ENCODE data around the gene MS4A18.

Gene MS4A18

GRCh38 chr11:60717956-60718355 is 6.6 kb upstream of the MS4A18 start:
- Mint-ChIP-seq H3K27ac (no peak overlapping the region), H3K4me3 (no peak overlapping the region), H3K36me3 (ENCODE audit: low read depth) (no peaks in the 10 kb centered on the region), H3K27me3 (peaks cover 20% of the 10 kb centered on the region), H3K9me3 (peaks cover 6% of the 10 kb centered on the region), H3K4me1 (ENCODE audit: low read depth) (no peaks in the 10 kb centered on the region)

DNA sequence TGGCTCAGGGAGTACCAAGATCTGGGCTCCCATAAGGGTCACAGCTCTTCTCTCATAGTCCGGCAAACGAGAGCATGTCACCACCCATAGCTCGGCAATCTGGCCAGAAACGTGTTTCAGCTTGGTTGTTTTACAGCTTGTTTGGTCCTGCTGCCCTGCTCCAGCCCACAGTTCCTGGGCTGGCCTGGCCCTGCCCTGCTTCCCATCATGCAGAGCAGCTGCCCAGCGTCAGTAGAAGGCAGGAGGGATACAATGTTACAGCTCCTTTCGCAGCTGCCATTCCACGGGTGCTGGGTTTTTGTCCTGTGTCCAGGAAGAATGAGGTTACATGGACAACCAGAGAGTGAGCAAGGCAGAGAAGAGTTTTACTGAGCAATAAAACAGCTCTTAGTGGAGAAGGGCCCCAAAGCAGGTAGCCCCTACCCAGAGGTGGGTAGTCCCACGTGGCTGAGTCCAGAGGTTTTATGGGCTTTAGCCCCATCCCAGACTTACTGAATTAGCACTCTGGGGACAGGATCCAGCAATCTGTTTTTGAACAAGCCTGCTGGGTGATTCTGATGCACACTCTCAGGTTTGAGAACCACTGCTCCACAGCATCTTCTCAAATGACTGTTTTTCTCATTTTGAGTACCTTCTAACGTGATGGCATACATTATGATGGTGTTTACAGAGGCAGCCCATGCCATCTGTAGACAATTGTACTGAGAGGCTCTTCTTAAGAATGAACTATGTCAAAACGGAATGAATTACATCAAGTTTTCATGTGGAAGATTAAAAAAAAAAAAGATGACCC is 5.8 kb upstream of the MS4A18 start:
- Mint-ChIP-seq H3K36me3 (ENCODE audit: low read depth) (no peaks in the 10 kb centered on the region), H3K27me3 (peaks cover 20% of the 10 kb centered on the region), H3K27ac (no peak overlapping the region), H3K4me1 (ENCODE audit: low read depth) (no peaks in the 10 kb centered on the region), H3K9me3 (peaks cover 6% of the 10 kb centered on the region), H3K4me3 (no peak overlapping the region)

- no peaks in the 10 kb centered on the region for H3K36me3 Mint-ChIP-seq (ENCODE audit: low read depth)
- H3K4me1 Mint-ChIP-seq (ENCODE audit: low read depth), result no peaks in the 10 kb centered on the region
- peaks cover 18% of the 10 kb centered on the region for H3K27me3 Mint-ChIP-seq
- H3K4me3 Mint-ChIP-seq, result no peak overlapping the region
- H3K27ac Mint-ChIP-seq, result no peak overlapping the region
- peaks cover 6% of the 10 kb centered on the region for H3K9me3 Mint-ChIP-seq
Observed at GRCh38 chr11:60719391-60719790, 5.1 kb upstream of the MS4A18 start.

DNA sequence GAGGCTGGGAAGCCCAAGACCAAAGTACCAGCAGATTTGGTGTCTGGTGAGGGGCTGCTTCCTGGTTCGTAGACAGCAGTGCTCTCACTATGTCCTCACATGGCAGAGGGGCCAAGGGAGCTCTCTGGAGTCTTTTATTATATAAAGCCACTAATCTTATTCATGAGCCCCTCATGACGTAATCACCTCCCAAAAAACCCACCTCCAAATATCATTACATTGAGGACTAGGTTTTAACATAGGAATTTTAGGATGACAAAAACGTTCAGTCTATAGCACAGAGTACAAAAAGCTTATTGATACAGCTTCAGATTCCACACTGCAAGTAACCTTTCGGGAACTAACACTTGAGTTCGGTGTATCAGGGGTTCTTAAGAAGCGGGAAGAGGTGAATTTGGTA is 4.1 kb upstream of the MS4A18 start:
- Mint-ChIP-seq H3K4me3 (no peak overlapping the region), H3K36me3 (ENCODE audit: low read depth) (no peaks in the 10 kb centered on the region), H3K27ac (no peak overlapping the region), H3K9me3 (peaks cover 6% of the 10 kb centered on the region), H3K4me1 (ENCODE audit: low read depth) (no peaks in the 10 kb centered on the region), H3K27me3 (peaks cover 15% of the 10 kb centered on the region)

GRCh38 chr11:60725592-60725991 is 1.1 kb downstream of the MS4A18 start:
- H3K36me3 Mint-ChIP-seq (ENCODE audit: low read depth), result no peaks in the 10 kb centered on the region
- H3K9me3 Mint-ChIP-seq, result no peaks in the 10 kb centered on the region
- peaks cover 16% of the 10 kb centered on the region for H3K27me3 Mint-ChIP-seq
- H3K27ac Mint-ChIP-seq, result no peak overlapping the region
- no peak overlapping the region for H3K4me3 Mint-ChIP-seq
- no peaks in the 10 kb centered on the region for H3K4me1 Mint-ChIP-seq (ENCODE audit: low read depth)

DNA sequence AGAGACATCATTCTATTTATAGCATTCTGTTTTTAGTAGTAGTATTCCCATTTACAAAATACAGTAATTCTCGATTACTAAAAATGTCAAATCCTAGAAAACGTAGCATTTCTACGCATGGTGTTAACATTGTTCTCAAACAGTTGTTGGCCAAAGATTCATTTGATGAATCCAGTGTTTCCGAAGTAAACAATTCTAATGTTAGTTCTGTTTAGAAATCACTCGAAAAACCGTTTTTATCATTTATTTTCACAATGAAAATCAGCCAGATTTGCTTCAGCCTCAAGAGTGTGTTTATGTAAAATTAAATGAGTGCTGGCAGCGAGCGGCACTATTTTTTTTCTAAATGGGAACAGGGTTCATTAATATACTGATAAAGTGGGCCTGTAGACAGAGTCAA is 7.1 kb downstream of the MS4A18 start:
- H3K4me3 Mint-ChIP-seq, result no peak overlapping the region
- peaks cover 19% of the 10 kb centered on the region for H3K27me3 Mint-ChIP-seq
- H3K36me3 Mint-ChIP-seq (ENCODE audit: low read depth), result no peaks in the 10 kb centered on the region
- no peaks in the 10 kb centered on the region for H3K4me1 Mint-ChIP-seq (ENCODE audit: low read depth)
- H3K27ac Mint-ChIP-seq, result no peak overlapping the region
- no peaks in the 10 kb centered on the region for H3K9me3 Mint-ChIP-seq

DNA sequence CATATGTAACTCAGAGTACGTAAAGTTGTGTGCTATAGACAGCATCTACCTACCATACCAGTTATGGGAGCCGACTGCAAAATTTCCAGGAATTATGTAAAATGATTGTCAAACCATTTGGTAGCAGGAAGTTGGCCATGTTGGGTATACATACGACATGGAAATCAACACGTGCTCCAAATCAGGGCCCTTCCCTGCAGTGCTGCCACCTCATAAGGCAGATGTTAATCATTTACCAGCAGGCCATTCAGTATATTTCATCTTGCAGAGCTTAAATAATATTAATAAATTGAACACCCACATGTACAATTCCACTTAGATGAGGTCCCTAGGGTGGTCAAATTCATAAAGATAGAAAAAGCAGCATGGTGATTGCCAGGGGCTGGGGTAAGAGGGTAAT is 9.8 kb downstream of the MS4A18 start:
- no peak overlapping the region for H3K4me3 Mint-ChIP-seq
- no peak overlapping the region for H3K27ac Mint-ChIP-seq
- H3K4me1 Mint-ChIP-seq (ENCODE audit: low read depth), result no peaks in the 10 kb centered on the region
- no peaks in the 10 kb centered on the region for H3K9me3 Mint-ChIP-seq
- no peaks in the 10 kb centered on the region for H3K36me3 Mint-ChIP-seq (ENCODE audit: low read depth)
- H3K27me3 Mint-ChIP-seq, result peaks cover 20% of the 10 kb centered on the region

- no peaks in the 10 kb centered on the region for H3K36me3 Mint-ChIP-seq (ENCODE audit: low read depth)
- H3K4me3 Mint-ChIP-seq, result no peak overlapping the region
- peaks cover 13% of the 10 kb centered on the region for H3K27me3 Mint-ChIP-seq
- H3K4me1 Mint-ChIP-seq (ENCODE audit: low read depth), result no peaks in the 10 kb centered on the region
- H3K9me3 Mint-ChIP-seq, result no peaks in the 10 kb centered on the region
- H3K27ac Mint-ChIP-seq, result no peak overlapping the region
Observed at GRCh38 chr11:60739114-60739513, 14.6 kb downstream of the MS4A18 start.

DNA sequence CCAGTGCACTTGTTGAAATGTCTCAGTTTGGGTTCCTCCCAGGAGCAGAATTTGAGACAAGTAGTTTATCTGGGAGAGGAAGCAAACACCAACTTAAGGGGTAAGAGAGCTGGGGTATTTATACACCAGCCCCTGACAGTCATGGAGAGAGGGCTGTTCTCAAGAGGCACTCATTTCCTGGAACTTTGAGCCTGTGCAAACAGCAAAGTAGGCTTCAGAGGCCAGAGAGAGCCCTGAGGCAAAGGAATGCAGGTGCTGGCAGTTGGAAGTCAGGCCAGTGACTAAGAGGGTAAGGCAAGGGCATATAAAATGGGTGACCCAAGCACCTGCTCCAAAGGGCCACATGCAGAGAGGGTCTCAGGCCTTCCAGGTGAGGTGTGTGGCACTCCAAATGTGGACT is 16.1 kb downstream of the MS4A18 start:
- Mint-ChIP-seq H3K27ac (no peak overlapping the region), H3K4me3 (no peak overlapping the region), H3K9me3 (no peaks in the 10 kb centered on the region), H3K4me1 (ENCODE audit: low read depth) (no peaks in the 10 kb centered on the region), H3K36me3 (ENCODE audit: low read depth) (no peaks in the 10 kb centered on the region), H3K27me3 (peaks cover 13% of the 10 kb centered on the region)

DNA sequence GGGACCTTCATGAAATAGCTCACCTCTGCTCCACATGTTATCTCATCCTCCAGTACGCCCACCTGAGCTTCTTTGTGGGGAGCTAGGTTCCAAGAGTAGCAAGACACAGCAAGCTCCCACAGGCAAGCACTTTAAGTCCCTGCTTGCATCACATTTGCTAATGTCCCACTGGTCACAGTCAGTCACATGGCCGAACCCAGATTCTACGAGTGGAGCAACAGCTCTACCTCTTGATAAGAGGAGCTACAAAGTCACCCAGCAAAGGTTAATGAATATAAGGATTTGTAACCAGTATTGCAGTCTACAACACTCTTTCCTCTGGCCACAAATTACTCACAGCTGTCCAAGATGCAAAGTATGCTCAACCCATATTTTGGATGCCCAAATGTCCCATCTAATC is 16.9 kb downstream of the MS4A18 start:
- H3K4me1 Mint-ChIP-seq (ENCODE audit: low read depth), result no peaks in the 10 kb centered on the region
- peaks cover 9% of the 10 kb centered on the region for H3K27me3 Mint-ChIP-seq
- H3K4me3 Mint-ChIP-seq, result no peak overlapping the region
- no peaks in the 10 kb centered on the region for H3K9me3 Mint-ChIP-seq
- no peak overlapping the region for H3K27ac Mint-ChIP-seq
- no peaks in the 10 kb centered on the region for H3K36me3 Mint-ChIP-seq (ENCODE audit: low read depth)

GRCh38 chr11:60743058-60743457 is 18.5 kb downstream of the MS4A18 start:
- no peak overlapping the region for H3K27ac Mint-ChIP-seq
- H3K4me3 Mint-ChIP-seq, result no peak overlapping the region
- peaks cover 9% of the 10 kb centered on the region for H3K27me3 Mint-ChIP-seq

DNA sequence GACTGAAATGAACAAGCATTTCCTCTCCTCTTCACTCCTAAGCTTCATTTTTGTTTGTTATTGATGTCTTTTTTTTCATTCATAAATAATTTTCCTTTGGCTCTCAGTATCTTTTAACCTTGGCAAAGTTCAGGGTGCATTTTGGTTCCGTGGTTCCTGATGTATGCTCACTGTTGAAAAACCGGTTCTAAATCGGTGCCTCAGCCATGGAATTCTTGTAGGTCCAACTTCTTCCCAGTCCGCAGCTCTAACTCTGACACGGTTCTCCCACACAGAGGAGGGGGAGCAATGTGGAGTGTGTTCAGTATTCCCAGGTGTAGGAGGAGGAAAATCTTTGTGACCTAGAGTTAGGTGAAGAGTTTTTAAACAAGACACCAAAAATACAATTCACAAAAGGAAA is 19.6 kb downstream of the MS4A18 start:
- no peaks in the 10 kb centered on the region for H3K36me3 Mint-ChIP-seq (ENCODE audit: low read depth)

More at GRCh38 chr11:60743058-60743457, 18.5 kb downstream of the MS4A18 start:
- H3K9me3 Mint-ChIP-seq, result peaks cover 5% of the 10 kb centered on the region
- no peaks in the 10 kb centered on the region for H3K4me1 Mint-ChIP-seq (ENCODE audit: low read depth)
- H3K36me3 Mint-ChIP-seq (ENCODE audit: low read depth), result no peaks in the 10 kb centered on the region

DNA sequence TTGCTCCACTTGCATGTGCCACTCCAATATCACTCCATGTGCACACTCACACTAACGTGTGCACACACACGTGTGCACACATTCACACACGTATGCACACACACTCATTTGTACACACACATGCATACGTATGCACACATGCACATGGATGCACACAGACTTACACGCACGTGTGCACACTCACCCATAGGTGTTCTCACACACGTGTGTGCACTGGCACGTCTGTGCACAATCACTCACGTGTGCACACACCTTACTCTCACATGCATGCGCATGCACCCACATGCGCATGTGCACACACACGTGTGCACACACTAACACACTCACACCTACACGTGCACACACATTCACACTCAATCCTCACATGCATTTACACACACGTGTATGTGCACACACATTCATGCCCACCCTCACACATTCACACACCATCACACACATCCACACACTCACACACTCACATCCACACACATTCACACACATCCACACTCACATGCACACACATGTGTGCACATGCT is 22.9 kb downstream of the MS4A18 start:
- Mint-ChIP-seq H3K4me3 (no peak overlapping the region), H3K9me3 (peaks cover 5% of the 10 kb centered on the region)

More for the DNA sequence above, 19.6 kb downstream of the MS4A18 start:
- no peak overlapping the region for H3K4me3 Mint-ChIP-seq
- peaks cover 5% of the 10 kb centered on the region for H3K9me3 Mint-ChIP-seq
- no peaks in the 10 kb centered on the region for H3K4me1 Mint-ChIP-seq (ENCODE audit: low read depth)
- H3K27me3 Mint-ChIP-seq, result peaks cover 3% of the 10 kb centered on the region
- H3K27ac Mint-ChIP-seq, result no peak overlapping the region

GRCh38 chr11:60748225-60748624 is 23.7 kb downstream of the MS4A18 start:
- H3K36me3 Mint-ChIP-seq (ENCODE audit: low read depth), result no peaks in the 10 kb centered on the region
- H3K4me1 Mint-ChIP-seq (ENCODE audit: low read depth), result no peaks in the 10 kb centered on the region
- H3K27ac Mint-ChIP-seq, result no peak overlapping the region
- no peak overlapping the region for H3K4me3 Mint-ChIP-seq
- H3K9me3 Mint-ChIP-seq, result peaks cover 5% of the 10 kb centered on the region
- peaks cover 20% of the 10 kb centered on the region for H3K27me3 Mint-ChIP-seq

More for the DNA sequence above, 22.9 kb downstream of the MS4A18 start:
- Mint-ChIP-seq H3K4me1 (ENCODE audit: low read depth) (no peaks in the 10 kb centered on the region), H3K27me3 (peaks cover 13% of the 10 kb centered on the region), H3K27ac (no peak overlapping the region), H3K36me3 (ENCODE audit: low read depth) (no peaks in the 10 kb centered on the region)

GRCh38 chr11:60748821-60749220 is 24.3 kb downstream of the MS4A18 start:
- Mint-ChIP-seq H3K4me1 (ENCODE audit: low read depth) (no peaks in the 10 kb centered on the region), H3K27ac (no peak overlapping the region), H3K9me3 (peaks cover 5% of the 10 kb centered on the region), H3K27me3 (peaks cover 21% of the 10 kb centered on the region), H3K36me3 (ENCODE audit: low read depth) (no peaks in the 10 kb centered on the region), H3K4me3 (no peak overlapping the region)

- Mint-ChIP-seq H3K4me1 (ENCODE audit: low read depth) (no peaks in the 10 kb centered on the region), H3K4me3 (no peak overlapping the region), H3K9me3 (peaks cover 5% of the 10 kb centered on the region), H3K36me3 (ENCODE audit: low read depth) (no peaks in the 10 kb centered on the region), H3K27me3 (peaks cover 21% of the 10 kb centered on the region), H3K27ac (no peak overlapping the region)
Observed at GRCh38 chr11:60750911-60751310, 26.4 kb downstream of the MS4A18 start.
